HG03354 (cell line): ENCODE measurements around the gene GRIK4.
A peak's percentile ranks its signal among the peaks of the same experiment; 100 is the strongest.
"Not testable (repeated sequence)": the region's sequence is repeated elsewhere in the genome, so short reads cannot be mapped to it uniquely, and the experiment has no call there.

Experiments
- ATAC-seq: cut with Tn5 transposase; IDR thresholded peaks from one replicate; pipeline ENCODE4 v1.9.1; 2021; ENCODE audit warnings: mild to moderate bottlenecking; ENCODE audit not compliant: unreplicated experiment, poor library complexity, severe bottlenecking

GRIK4 gene

DNA sequence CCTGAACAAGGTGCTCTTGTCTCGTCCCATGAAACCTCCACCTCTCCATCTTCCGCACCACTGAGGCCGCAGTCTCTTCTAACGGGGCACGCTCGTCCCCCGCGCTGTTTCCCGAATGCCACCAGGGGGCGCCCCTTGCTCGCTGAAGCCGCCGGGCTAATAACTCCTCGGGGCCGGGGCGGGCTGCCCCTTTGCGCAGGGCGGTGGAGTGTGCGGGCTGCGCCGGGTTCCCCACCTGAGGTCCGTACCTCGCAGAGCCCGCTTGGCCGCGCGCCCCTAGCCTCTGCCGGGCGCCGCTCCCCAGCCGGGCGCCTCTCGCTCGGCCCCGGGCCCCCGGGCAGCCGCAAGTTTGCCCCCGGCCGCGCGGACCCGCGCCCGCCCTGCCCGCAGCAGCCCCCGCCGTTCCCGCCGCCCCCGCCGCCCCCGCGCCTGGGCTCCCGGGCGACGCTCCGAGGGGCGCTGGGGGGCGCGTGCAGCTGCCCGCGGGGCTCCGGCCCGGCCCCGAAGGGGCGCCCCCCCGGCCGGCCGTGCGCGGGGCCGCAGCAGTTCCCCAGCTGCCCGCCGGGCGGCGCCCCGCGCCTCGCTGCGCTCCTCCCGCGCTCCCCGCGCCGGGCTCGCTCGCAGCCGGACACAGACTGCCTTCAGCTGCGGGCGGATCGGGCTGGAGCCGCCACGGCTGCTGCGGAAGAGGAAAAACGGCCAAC lies at the start of gene GRIK4:
Gene GRIK4 (plus strand): TSS at position 633 of the 704 bp plus-strand sequence. CDS start 148,571 bp downstream, outside the sequence.
- ATAC-seq = peak; percentile 89

GRCh38 chr11:120462825-120463224 lies 48.7 kb upstream of the GRIK4 start:
- ATAC-seq = no peak

- no peak for ATAC-seq
Observed at GRCh38 chr11:120465921-120466534, 45.5 kb upstream of the GRIK4 start.

DNA sequence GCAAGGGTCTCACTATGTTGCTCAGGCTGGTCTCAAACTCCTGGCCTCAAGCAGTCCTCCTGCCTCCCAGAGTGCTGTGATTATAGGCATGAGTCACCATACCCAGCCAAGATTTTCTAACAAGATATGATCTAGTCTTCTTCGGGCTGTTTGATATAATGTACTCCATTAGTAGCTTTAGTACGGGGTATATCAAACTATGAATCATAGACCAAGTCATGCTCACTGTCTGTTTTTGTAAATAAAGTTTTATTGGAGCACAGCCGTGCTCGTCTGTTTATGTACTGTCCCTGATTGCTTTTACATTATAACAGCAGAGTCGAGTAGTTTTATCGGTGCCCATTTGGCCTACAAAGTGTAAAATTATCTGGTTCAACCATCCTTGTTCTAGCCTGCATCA lies 43.9 kb upstream of the GRIK4 start:
- no peak for ATAC-seq

DNA sequence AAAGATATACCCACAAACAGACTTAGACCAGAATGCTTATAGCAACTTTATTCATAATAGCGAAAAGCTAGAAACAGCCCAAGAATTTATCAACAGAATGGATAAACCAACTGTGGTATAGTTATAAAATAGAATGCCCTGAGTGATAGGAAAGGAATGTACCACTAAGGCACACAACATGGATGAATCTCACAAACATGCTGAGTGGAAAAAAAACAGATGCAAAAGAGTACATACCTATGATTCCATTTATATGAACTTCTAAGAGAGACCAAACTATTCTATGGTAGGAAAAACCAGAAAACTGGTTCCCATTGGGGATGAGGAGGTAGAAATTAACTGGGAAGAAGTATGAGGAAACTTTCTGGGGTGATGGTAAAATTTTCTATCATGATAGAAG lies 40.4 kb upstream of the GRIK4 start:
- no peak for ATAC-seq

- no peak for ATAC-seq
Observed at GRCh38 chr11:120471994-120472393, 39.6 kb upstream of the GRIK4 start.

GRCh38 chr11:120473503-120473902 lies 38.0 kb upstream of the GRIK4 start:
- no peak for ATAC-seq

DNA sequence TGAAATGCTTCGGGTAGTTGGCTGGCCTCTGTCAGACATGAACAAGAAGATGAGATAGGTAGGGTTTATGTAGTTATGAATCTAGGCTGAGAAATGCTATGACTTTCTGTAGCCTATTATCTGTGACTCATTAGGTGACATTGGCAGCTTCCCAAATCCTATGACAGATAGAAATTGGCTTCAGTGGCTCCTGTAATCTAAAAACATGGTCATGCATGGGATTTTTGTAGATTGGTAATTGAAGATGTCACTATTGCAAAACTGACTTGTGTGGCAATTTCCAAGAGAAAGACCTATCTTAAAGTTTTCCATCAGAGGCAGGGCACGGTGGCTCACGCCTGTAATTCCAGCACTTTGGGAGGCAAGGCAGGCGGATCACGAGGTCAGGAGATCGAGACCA lies 29.4 kb upstream of the GRIK4 start:
- no peak for ATAC-seq

DNA sequence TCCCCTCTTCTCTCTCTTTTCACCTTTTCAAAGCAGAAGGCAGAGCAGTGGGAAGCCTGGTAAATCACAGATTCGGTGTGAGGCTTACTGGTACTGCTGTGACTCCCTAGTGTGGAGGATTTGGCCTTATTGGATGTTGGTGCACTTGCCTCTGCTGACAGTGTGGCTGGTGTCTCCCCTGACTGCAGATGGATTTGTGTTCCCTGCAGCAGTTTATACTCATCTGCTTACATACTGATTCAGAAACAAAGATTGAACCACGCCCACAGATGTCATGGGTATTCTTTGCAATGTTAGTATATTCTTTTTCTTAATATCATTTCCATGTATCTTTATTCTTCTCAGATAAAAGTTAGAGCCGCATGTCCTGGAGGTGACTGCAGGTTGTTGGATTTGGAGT lies 26.8 kb upstream of the GRIK4 start:
- ATAC-seq = no peak

GRCh38 chr11:120486138-120486537 lies 25.4 kb upstream of the GRIK4 start:
- ATAC-seq = no peak

DNA sequence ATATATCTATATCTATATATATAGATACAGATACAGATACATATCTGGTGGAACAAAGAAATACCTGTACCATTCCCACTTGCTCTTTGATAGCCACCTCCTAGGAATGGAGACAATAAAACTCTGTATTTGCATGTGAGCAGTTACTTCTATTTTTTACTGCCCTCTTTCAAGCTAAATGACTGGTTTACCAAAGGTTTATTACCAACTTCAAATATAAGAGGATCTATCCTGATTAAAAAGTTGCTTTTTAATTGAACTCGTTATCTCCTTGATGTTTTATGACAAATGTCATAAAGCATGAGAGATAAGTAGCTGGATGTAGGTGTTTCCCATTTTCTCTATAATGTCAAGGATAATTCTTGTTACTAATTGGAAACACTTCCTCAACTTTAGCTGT lies 21.7 kb upstream of the GRIK4 start:
- ATAC-seq = no peak

DNA sequence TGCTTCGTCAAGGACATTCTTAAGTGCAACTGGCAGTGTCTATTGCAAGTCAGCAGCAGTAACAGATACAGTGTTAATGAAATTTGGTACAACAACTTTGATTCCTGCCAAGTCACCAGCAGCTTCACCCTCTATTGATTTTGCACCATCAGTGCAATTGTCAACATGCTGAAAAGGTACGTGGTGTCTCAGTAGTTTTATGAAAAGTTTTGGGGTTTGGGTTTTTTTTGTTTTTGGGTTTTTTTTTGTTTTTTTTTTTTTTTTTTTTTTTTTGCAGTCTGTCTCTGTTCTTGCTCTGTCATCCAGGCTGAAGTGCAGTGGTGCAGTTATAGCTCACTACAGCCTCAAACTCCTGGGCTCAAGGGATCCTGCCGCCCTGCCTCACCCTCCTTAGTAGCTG lies 19.1 kb upstream of the GRIK4 start:
- ATAC-seq = no peak

DNA sequence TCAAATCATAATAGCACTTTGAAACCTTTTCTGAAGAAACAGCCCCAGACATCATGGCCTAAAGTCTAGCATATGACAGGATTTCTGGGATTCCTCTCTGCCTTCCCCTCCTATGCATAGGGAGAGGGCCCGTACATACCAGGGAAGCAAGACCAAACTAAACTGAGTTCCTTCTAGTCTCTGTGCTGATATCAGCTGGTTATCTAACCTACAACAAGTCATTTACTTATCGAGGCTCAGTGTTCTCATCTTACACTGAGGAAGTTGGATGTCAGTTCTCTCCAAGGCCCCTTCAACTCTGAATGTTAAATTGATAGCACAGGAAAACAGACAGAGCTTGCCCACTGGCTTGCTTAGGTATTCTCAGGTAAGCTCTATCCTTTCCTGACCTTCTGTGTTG lies 17.0 kb upstream of the GRIK4 start:
- ATAC-seq = no peak

DNA sequence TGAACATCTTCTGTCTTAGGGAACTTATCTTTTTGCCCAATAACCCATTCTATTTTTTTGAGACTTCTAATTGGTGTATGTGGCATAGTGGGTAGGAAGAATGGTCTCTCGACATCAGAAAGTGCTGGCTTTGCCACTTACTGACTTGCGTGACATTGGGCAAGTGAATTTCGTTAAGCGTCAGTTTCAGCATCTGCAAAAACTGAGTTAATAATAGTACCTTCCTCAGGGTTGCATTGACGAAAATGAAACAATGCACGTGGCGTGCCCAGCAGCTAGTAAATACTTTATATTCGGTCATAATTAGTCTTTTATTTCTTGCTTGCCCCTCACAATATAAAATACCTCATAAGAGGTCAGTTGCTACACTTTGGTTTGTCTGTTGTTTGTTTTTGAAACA lies 12.5 kb upstream of the GRIK4 start:
- ATAC-seq = no peak

DNA sequence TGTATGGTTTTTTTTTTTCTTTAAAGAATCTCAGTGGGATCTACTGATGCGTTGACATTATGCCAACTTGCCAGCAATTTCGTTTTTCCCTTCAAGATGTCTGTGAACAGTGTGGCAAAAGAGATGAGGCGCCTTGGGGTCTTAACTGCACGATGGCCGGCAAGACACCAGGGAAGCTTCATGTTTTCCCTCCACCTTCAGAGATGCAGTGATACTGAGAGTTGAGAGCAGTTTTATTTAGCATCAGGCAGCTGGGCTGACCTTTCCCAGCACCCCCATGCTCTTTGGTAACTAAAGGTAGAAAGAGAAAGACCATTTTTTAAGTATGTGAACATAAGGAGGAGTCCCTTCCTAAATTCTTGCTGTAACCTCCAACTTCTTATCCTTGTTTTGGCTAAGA lies 11.7 kb upstream of the GRIK4 start:
- no peak for ATAC-seq

- ATAC-seq = no peak
Observed at GRCh38 chr11:120500414-120501071, 11.0 kb upstream of the GRIK4 start.

GRCh38 chr11:120501440-120501839 lies 10.1 kb upstream of the GRIK4 start:
- ATAC-seq = no peak

DNA sequence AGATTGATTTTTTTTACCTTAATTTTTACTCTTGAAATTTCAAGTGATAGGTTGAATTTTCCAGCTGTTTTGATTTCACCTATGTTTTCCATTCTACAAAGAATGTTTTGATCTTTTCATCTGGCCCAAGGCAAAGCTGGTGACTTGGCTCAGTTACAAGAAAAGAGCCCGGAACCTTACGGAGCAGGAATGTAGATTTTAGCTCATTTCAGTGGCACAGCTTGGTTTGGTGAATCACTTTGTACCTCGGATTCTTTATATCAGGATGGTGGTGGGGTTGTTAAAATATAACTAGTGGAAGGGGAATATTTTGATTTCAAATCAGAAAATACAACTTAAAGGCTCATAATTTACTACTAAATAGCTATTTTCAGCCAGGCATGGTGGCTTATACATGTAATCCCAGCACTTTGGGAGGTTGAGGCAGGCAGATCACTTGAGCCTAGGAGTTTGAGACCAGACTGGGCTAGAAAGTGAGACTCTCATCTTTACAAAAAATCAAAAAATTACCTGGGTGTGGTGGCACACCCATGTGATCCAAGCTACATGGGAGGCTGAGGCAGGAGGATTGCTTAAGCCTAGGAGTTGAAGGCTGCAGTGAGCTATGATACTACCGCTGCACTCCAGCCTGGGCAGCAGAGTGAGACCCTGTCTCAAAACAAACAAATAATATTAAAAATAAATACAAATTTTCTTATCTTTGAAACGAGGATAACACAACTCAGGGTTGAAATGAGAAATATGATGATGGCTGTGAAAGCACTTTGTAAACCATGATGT lies 9.4 kb upstream of the GRIK4 start:
- no peak for ATAC-seq

DNA sequence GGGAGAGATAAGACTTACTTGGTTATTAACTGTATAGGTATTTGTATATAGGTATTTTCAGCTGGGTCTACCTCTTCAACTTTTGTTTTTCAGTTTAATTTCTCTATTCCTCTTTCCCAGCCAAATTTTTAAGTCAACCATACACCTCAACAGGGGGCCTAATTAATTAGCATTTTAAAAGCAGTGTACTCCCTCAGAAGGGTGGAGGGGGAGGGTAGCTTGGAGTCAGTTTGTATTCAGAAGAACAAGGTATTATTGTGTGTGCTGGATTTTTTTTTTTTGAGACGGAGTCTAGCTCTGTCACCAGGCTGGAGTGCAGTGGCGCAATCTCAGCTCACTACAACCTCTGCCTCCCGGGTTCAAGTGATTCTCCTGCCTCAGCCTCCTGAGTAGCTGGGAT lies 8.0 kb upstream of the GRIK4 start:
- ATAC-seq = not testable (repeated sequence)

- no peak for ATAC-seq
Observed at GRCh38 chr11:120505801-120506425, 5.6 kb upstream of the GRIK4 start.
